Measurements from ENCODE around the gene CDH13.

DNA sequence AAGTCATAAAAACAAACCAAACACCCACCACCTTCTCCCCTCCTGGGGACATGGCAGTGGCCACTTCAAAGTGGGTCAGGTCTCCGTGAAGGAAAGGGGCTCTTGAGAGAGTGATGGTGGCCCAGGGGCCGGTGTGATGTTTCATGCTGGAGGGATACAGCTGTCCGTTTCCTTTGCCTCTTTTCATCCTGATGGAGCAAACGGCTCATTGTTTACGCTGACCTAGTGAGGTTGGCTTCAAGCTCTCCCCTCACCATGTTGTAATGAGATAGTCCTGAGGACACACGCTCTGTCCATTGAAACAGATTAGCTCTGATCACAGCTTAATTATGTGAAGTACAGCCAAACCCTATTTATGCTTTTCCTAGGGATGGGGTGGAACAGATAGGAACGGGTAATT, 34.2 kb downstream of the CDH13 start:
- TF ChIP-seq, protein P1, sequence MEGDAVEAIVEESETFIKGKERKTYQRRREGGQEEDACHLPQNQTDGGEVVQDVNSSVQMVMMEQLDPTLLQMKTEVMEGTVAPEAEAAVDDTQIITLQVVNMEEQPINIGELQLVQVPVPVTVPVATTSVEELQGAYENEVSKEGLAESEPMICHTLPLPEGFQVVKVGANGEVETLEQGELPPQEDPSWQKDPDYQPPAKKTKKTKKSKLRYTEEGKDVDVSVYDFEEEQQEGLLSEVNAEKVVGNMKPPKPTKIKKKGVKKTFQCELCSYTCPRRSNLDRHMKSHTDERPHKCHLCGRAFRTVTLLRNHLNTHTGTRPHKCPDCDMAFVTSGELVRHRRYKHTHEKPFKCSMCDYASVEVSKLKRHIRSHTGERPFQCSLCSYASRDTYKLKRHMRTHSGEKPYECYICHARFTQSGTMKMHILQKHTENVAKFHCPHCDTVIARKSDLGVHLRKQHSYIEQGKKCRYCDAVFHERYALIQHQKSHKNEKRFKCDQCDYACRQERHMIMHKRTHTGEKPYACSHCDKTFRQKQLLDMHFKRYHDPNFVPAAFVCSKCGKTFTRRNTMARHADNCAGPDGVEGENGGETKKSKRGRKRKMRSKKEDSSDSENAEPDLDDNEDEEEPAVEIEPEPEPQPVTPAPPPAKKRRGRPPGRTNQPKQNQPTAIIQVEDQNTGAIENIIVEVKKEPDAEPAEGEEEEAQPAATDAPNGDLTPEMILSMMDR (IDR thresholded peaks at IDR 0.05), result no peak
- TF ChIP-seq ZFX (IDR thresholded peaks at IDR 0.05; ENCODE audit: borderline replicate concordance), result no peak
